ENCODE results near the gene THAP2.

The THAP2 gene

GRCh38 chr12:71648537-71648936, 15.6 kb upstream of the THAP2 start:
- TF ChIP-seq SIN3A (IDR thresholded peaks at IDR 0.05; ENCODE audit: borderline replicate concordance, insufficient read depth, low read length), result no peak
- no peak for TF ChIP-seq TAF1 (IDR thresholded peaks at IDR 0.05; ENCODE audit: borderline replicate concordance, insufficient read depth, low read length)
- TF ChIP-seq POLR2AphosphoS5 (IDR thresholded peaks at IDR 0.05; ENCODE audit: low read depth, low read length), result no peak

GRCh38 chr12:71649401-71649800, 14.7 kb upstream of the THAP2 start:
- no peak for TF ChIP-seq FOXP2 (optimal IDR thresholded peaks at IDR 0.05; ENCODE audit: borderline replicate concordance, extremely low read depth, extremely low read length, insufficient read depth)
- TF ChIP-seq TAF1 (IDR thresholded peaks at IDR 0.05; ENCODE audit: borderline replicate concordance, insufficient read depth, low read length), result no peak
- no peak for TF ChIP-seq REST (IDR thresholded peaks at IDR 0.05; ENCODE audit: insufficient read depth in 1 of 2, low read depth in 2 of 2, low read length in 2 of 2)
- TF ChIP-seq POLR2AphosphoS5 (IDR thresholded peaks at IDR 0.05; ENCODE audit: low read depth, low read length), result no peak
- no peak for TF ChIP-seq SIN3A (IDR thresholded peaks at IDR 0.05; ENCODE audit: borderline replicate concordance, insufficient read depth, low read length)

- no peak for TF ChIP-seq REST (IDR thresholded peaks at IDR 0.05; ENCODE audit: insufficient read depth in 1 of 2, low read depth in 2 of 2, low read length in 2 of 2)
- TF ChIP-seq TAF1 (IDR thresholded peaks at IDR 0.05; ENCODE audit: borderline replicate concordance, insufficient read depth, low read length), result no peak
- TF ChIP-seq POLR2AphosphoS5 (IDR thresholded peaks at IDR 0.05; ENCODE audit: low read depth, low read length), result no peak
- TF ChIP-seq SIN3A (IDR thresholded peaks at IDR 0.05; ENCODE audit: borderline replicate concordance, insufficient read depth, low read length), result no peak
- TF ChIP-seq FOXP2 (optimal IDR thresholded peaks at IDR 0.05; ENCODE audit: borderline replicate concordance, extremely low read depth, extremely low read length, insufficient read depth), result no peak
Observed at GRCh38 chr12:71652656-71653055, 11.4 kb upstream of the THAP2 start.

GRCh38 chr12:71653137-71653536, 11.0 kb upstream of the THAP2 start:
- TF ChIP-seq TAF1 (IDR thresholded peaks at IDR 0.05; ENCODE audit: borderline replicate concordance, insufficient read depth, low read length) (no peak), REST (IDR thresholded peaks at IDR 0.05; ENCODE audit: insufficient read depth in 1 of 2, low read depth in 2 of 2, low read length in 2 of 2) (no peak), POLR2AphosphoS5 (IDR thresholded peaks at IDR 0.05; ENCODE audit: low read depth, low read length) (no peak), SIN3A (IDR thresholded peaks at IDR 0.05; ENCODE audit: borderline replicate concordance, insufficient read depth, low read length) (no peak), FOXP2 (optimal IDR thresholded peaks at IDR 0.05; ENCODE audit: borderline replicate concordance, extremely low read depth, extremely low read length, insufficient read depth) (no peak)

GRCh38 chr12:71654200-71654599, 9.9 kb upstream of the THAP2 start:
- TF ChIP-seq REST (IDR thresholded peaks at IDR 0.05; ENCODE audit: insufficient read depth in 1 of 2, low read depth in 2 of 2, low read length in 2 of 2) (no peak), FOXP2 (optimal IDR thresholded peaks at IDR 0.05; ENCODE audit: borderline replicate concordance, extremely low read depth, extremely low read length, insufficient read depth) (no peak), SIN3A (IDR thresholded peaks at IDR 0.05; ENCODE audit: borderline replicate concordance, insufficient read depth, low read length) (no peak), POLR2AphosphoS5 (IDR thresholded peaks at IDR 0.05; ENCODE audit: low read depth, low read length) (no peak), TAF1 (IDR thresholded peaks at IDR 0.05; ENCODE audit: borderline replicate concordance, insufficient read depth, low read length) (no peak)

Data from PFSK-1 (cell line).